ENCODE measurements around the gene DAAM1.
A peak's percentile ranks its signal among the peaks of the same experiment; 100 is the strongest.

DAAM1 gene

GRCh38 chr14:59276235-59276634, 87.8 kb downstream of the DAAM1 start:
- no peaks in the 10 kb centered on the region for H4K20me1 ChIP-seq (ENCODE audit: insufficient read depth, low read length)
- H3K4me1 ChIP-seq (ENCODE audit: low read length), result peaks cover 44% of the 10 kb centered on the region
- no peaks in the 10 kb centered on the region for H3K9me3 ChIP-seq (ENCODE audit: insufficient read depth, low read length)
- peak overlapping the region; percentile 67 for H3K4me2 ChIP-seq (ENCODE audit: low read length)
- H3K9ac ChIP-seq (ENCODE audit: low read length), result no peak overlapping the region
- peaks cover 3% of the 10 kb centered on the region for H3K36me3 ChIP-seq (replicated peaks; ENCODE audit: low read depth, low read length)
- peak overlapping the region; percentile 20 for H3K4me3 ChIP-seq (ENCODE audit: low read length)
- H2AFZ ChIP-seq (ENCODE audit: low read depth, low read length), result no peak overlapping the region
- H3K27ac ChIP-seq (ENCODE audit: low read length), result peak overlapping the region; percentile 94
- no peak for TF ChIP-seq CTCF (IDR thresholded peaks at IDR 0.05; ENCODE audit: low read depth, low read length)
- TF ChIP-seq EZH2phosphoT487 (IDR thresholded peaks at IDR 0.05; ENCODE audit: low read depth), result no peak
- H3K27me3 ChIP-seq (ENCODE audit: low read depth, low read length), result no peaks in the 10 kb centered on the region
- no peaks in the 10 kb centered on the region for H3K79me2 ChIP-seq (ENCODE audit: low read length)

GRCh38 chr14:59277659-59278058, 89.2 kb downstream of the DAAM1 start:
- Histone ChIP-seq H3K27ac (ENCODE audit: low read length) (no peak overlapping the region), H3K27me3 (ENCODE audit: low read depth, low read length) (no peaks in the 10 kb centered on the region), H4K20me1 (ENCODE audit: insufficient read depth, low read length) (no peaks in the 10 kb centered on the region), H3K9ac (ENCODE audit: low read length) (no peak overlapping the region), H3K36me3 (replicated peaks; ENCODE audit: low read depth, low read length) (peaks cover 3% of the 10 kb centered on the region), H3K4me2 (ENCODE audit: low read length) (peak overlapping the region; percentile 20; the same call in 1 of the 2 replicates), H2AFZ (ENCODE audit: low read depth, low read length) (no peak overlapping the region), H3K4me3 (ENCODE audit: low read length) (no peak overlapping the region), H3K79me2 (ENCODE audit: low read length) (no peaks in the 10 kb centered on the region), H3K4me1 (ENCODE audit: low read length) (peaks cover 44% of the 10 kb centered on the region), H3K9me3 (ENCODE audit: insufficient read depth, low read length) (no peaks in the 10 kb centered on the region)
- no peak for TF ChIP-seq EZH2phosphoT487 (IDR thresholded peaks at IDR 0.05; ENCODE audit: low read depth)
- no peak for TF ChIP-seq CTCF (IDR thresholded peaks at IDR 0.05; ENCODE audit: low read depth, low read length)

GRCh38 chr14:59278111-59278510, 89.6 kb downstream of the DAAM1 start:
- Histone ChIP-seq H3K79me2 (ENCODE audit: low read length) (no peaks in the 10 kb centered on the region), H3K4me3 (ENCODE audit: low read length) (no peak overlapping the region), H3K4me1 (ENCODE audit: low read length) (peaks cover 44% of the 10 kb centered on the region), H3K9ac (ENCODE audit: low read length) (no peak overlapping the region), H3K9me3 (ENCODE audit: insufficient read depth, low read length) (no peaks in the 10 kb centered on the region), H3K4me2 (ENCODE audit: low read length) (no peak overlapping the region), H3K27ac (ENCODE audit: low read length) (no peak overlapping the region), H3K27me3 (ENCODE audit: low read depth, low read length) (no peaks in the 10 kb centered on the region), H3K36me3 (replicated peaks; ENCODE audit: low read depth, low read length) (peaks cover 3% of the 10 kb centered on the region), H4K20me1 (ENCODE audit: insufficient read depth, low read length) (no peaks in the 10 kb centered on the region), H2AFZ (ENCODE audit: low read depth, low read length) (no peak overlapping the region)
- no peak for TF ChIP-seq CTCF (IDR thresholded peaks at IDR 0.05; ENCODE audit: low read depth, low read length)
- no peak for TF ChIP-seq EZH2phosphoT487 (IDR thresholded peaks at IDR 0.05; ENCODE audit: low read depth)

- Histone ChIP-seq H3K27ac (ENCODE audit: low read length) (no peak overlapping the region), H4K20me1 (ENCODE audit: insufficient read depth, low read length) (no peaks in the 10 kb centered on the region), H3K36me3 (replicated peaks; ENCODE audit: low read depth, low read length) (peaks cover 12% of the 10 kb centered on the region), H3K4me2 (ENCODE audit: low read length) (no peak overlapping the region), H2AFZ (ENCODE audit: low read depth, low read length) (no peak overlapping the region), H3K9ac (ENCODE audit: low read length) (no peak overlapping the region), H3K4me3 (ENCODE audit: low read length) (no peak overlapping the region), H3K27me3 (ENCODE audit: low read depth, low read length) (no peaks in the 10 kb centered on the region), H3K9me3 (ENCODE audit: insufficient read depth, low read length) (peaks cover 5% of the 10 kb centered on the region; the same call in 1 of the 2 replicates), H3K79me2 (ENCODE audit: low read length) (no peaks in the 10 kb centered on the region), H3K4me1 (ENCODE audit: low read length) (peaks cover 25% of the 10 kb centered on the region)
- TF ChIP-seq EZH2phosphoT487 (IDR thresholded peaks at IDR 0.05; ENCODE audit: low read depth) (no peak), CTCF (IDR thresholded peaks at IDR 0.05; ENCODE audit: low read depth, low read length) (no peak)
These were observed 92.5 kb downstream of the DAAM1 start for GRCh38 chr14:59280961-59281360.
